ENCODE results near the gene IL17B.

Gene IL17B

DNA sequence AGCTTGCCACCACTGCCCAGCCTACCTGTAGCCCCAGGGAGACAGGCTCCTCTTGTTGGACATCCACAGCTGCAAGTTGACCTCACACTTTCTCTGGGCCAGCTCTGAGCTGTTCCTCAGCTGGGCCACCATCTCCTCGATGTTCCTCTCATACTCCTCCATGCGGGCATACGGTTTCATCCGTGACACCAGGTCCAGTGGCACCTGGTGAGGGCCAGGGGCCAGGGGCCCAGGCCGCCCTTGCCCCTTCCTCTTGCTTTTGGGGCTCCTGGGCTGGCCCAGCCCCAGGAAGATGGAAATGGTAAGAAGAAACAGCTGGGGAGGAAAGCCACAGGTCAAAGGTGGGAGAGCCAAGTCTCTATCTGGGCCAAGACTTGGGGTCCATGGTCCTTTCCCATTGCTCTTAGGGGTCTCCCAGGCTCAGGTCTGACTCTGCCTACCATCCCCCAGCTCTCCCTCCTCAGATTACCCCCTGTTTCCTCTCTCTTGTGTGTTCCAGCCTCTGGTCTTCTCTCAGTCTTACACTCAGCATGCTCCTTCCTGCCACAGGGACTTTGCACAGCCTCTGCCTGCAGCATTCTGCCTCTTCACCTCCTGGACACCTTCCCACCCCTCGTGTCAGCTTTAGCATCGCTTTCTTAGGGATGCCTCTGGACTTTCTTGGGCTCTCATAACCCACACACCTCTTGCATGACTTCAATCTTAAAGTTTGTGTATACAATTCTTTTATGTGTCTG is 2.2 kb downstream of the IL17B start:
- no peak for DNase-seq (ENCODE audit: low read depth)

- no peak for DNase-seq (ENCODE audit: low read depth)
Observed at GRCh38 chr5:149376104-149376503, 3.0 kb downstream of the IL17B start.

DNA sequence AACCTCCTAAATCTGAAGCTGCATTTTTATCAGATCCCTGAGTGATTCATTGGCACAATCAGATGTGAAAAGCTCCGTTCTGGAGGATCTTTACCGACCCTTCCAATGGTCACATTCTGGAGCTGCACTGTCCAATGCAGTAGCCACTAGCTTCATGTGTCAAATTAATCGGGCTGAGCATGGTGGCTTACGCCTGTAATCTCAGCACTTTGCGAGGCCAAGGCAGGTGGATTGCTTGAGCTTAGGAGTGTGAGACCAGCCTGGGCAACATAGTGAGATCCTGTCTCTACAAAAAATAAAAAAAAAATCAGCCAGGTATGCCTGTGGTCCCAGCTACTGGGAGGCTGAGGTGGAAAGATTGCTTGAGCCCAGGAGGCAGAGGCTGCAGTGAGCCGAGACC is 3.7 kb downstream of the IL17B start:
- no peak for DNase-seq (ENCODE audit: low read depth)

DNA sequence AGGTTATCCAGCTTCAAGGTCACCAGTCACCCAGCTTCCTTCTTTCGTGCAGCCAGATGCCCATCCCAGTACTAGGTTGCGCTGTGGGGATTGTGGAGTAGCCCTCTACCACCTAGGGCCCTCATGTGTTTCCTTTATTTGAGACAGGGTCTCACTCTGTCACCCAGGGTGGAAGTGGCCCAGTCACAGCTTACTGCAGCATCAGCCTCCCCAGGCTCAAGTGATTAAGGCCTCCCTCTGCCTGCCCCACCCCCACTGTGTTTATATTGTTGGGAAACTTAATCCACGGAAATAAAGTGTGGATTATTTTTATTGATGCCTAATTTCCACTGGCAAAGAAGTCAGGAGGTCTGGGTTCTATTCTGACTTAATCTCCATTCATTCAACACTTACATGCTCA is 4.3 kb downstream of the IL17B start:
- DNase-seq (ENCODE audit: low read depth): no peak

DNA sequence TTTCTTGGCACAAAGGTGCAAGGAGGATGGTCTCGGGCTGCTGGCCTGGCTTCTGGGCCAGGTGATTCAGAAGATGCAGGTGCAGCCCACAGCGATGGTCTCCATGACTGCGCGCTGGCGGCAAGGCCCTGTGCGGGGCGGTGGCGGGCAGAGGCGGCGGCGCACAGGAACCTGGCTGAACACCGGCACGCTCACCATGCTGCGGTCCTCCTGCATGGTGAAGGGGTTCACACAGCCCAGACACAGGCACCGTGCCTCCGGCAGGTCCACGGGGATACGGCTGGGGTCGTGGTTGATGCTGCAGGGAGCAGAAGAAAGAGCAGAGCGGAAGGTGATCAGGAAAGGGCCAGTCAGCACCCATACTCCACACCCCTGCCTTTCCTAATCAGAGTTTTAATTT is 4.8 kb downstream of the IL17B start:
- DNase-seq (ENCODE audit: low read depth): no peak

GRCh38 chr5:149372932-149373331 is 6.2 kb downstream of the IL17B start:
- no peak for DNase-seq (ENCODE audit: low read depth)

DNA sequence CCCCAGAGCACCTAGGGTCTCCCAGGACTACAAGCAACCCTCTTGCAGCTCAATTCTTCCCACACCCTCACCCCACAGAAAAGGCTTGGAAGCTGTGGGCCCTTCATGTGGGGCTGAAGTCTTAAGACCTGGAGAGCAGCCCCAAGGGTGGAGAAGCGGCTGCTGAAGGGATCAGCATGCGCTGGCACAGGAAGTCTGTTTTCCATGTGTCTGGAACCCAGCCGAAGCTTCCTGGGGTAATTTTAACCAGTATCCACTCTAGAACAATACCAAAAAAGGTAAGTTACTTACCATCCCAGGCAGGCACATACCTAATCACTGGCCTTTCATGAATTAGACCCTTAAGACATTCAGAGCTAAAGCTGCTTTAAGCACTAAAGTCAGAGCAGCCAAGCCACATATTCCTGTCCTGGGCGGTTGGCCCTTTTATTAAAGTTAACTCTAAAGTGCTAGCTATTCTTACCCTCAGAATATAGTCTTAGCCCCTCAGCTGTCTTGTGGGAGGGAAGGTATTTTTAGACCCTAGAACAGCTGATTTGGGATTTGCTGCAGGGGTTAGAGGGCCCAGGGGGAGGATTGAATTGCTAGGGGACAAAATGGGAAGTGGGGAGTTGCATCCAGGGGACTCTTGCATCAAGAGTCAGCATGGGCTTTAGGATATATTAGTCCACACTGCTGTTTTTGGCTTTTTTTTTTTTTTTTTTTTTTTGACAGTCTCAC is 6.9 kb downstream of the IL17B start:
- no peak for DNase-seq (ENCODE audit: low read depth)

DNA sequence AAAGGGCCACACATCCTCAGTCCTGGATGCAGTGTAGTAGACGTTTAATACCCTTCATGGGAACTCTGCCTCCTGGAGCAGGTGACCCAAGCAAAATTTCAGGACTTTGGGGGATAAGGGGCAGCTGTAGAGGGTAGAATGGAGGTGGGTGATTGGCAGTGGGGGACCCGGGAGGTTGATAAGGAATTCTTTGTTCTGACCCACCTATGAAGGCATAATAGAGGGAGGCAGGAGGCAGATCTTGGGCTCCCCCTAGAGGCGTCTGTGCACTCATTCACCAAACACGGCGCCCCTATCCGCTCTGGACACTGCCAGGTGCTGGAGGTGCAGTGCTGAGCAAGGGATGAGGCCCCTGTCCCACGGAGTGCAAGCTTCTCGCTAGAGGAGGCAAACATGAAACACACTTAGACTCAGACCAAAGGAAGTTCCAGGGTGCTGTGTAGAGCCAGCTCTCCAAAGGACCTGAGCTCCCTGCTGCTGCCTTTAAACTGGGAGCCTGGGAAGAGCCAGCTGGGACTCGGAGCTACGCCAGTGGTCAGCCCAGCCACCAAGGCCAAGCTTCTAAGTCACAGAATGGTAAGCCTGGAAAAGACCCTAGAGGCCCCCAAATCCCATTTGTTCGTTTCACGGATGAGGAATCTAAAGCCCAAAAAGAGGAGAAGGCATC is 7.7 kb downstream of the IL17B start:
- DNase-seq (ENCODE audit: low read depth): no peak

DNA sequence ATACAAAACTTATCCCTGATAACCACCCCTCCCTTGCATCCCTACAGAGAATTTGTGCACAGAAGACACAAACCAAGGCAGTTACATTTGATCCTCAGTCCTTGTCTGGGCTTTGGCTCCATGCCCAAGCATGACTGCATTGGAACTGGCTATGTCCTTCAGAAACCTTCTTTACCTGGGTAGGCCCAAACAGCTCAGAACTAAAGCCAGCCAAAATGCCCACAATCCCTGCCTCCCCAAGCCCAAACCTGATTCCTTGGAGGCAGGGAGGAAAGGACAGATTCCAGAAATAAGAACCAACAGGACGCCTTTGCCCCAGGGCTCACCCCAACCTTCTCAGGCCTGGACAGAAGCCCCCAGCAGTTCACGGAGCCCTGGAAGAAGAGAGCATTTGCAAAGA is 8.2 kb downstream of the IL17B start:
- no peak for DNase-seq (ENCODE audit: low read depth)

GRCh38 chr5:149367972-149368645 is 11.0 kb downstream of the IL17B start:
- no peak for DNase-seq (ENCODE audit: low read depth)

- DNase-seq (ENCODE audit: low read depth): peak; percentile 42
Observed at GRCh38 chr5:149367249-149367971, 11.7 kb downstream of the IL17B start.

- no peak for DNase-seq (ENCODE audit: low read depth)
Observed at GRCh38 chr5:149366169-149366729, 12.8 kb downstream of the IL17B start.

GRCh38 chr5:149365418-149365817 is 13.7 kb downstream of the IL17B start:
- DNase-seq (ENCODE audit: low read depth): no peak

DNA sequence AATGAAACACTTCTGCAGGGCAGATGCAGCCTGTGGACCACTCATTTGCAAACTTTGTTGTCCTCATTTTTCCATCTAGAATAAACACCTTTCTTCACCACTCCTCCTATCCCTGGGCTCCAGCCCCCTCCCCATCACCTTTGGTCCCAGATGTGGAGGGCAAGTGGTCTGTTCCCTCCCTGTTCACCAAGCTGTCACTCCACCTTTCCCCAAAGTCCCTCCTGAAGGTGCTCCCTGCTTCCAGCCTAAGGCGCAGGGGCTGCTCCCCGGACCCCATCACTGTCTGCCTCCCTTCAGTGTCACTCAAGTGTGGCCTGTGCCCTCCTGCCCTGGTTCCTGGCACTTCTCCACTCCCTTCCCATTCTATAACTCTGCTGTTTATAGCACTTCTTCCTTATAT is 14.4 kb downstream of the IL17B start:
- no peak for DNase-seq (ENCODE audit: low read depth)

GRCh38 chr5:149363936-149364335 is 15.2 kb downstream of the IL17B start:
- no peak for DNase-seq (ENCODE audit: low read depth)

- DNase-seq (ENCODE audit: low read depth): no peak
Observed at GRCh38 chr5:149363358-149363757, 15.7 kb downstream of the IL17B start.

- no peak for DNase-seq (ENCODE audit: low read depth)
Observed at GRCh38 chr5:149362541-149362940, 16.6 kb downstream of the IL17B start.

DNA sequence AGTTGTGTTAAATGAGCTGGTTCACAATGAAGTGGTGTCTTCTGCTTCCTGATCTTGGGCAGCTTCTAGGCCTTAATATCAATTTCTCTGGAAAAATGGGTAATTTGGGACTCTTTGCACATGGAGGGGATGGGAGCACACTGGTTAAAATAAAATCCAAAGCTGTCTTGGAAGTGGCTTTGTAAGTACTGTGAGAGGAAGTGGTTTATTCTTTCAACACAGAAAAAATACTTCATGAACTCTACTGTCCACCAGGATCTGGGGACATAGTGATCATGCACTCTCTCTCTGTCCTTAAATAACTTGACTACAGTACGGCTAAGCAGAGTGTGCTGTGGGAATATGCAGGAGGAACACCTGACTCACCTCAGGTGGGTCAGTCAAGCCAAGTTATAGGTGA is 18.8 kb downstream of the IL17B start:
- no peak for DNase-seq (ENCODE audit: low read depth)

GRCh38 chr5:149358868-149359495 is 20.1 kb downstream of the IL17B start:
- DNase-seq (ENCODE audit: low read depth): no peak

DNA sequence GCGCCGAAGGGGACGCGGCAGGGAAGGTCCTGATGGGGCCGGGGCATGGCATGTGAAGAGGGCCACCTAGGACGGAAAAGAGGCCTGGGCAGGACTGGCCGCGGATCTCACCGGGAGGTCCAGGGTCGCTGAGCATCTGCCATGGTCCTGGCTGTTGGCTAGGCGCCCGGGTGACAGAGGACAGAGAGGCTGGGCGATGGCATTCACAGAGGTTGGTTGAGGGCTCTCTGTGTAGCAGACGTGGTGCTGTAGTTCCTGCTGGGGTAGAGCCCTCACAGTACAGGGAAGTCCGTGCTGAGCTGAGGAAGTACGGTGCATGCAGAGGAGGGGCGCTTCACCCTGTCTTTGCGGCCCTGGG is 20.8 kb downstream of the IL17B start:
- DNase-seq (ENCODE audit: low read depth): no peak

All from GM04504 (cell line).